GM21723 (cell line): ENCODE results near the gene CD82.
A peak's percentile ranks its signal among the peaks of the same experiment; 100 is the strongest.
"Not testable (repeated sequence)": the region's sequence is repeated elsewhere in the genome, so short reads cannot be mapped to it uniquely, and the experiment has no call there.

Experiments used
- ATAC-seq: cut with Tn5 transposase; IDR thresholded peaks from one replicate; pipeline ENCODE4 v1.9.1; 2021; ENCODE audit warnings: mild to moderate bottlenecking, moderate library complexity; ENCODE audit not compliant: unreplicated experiment

The CD82 gene

DNA sequence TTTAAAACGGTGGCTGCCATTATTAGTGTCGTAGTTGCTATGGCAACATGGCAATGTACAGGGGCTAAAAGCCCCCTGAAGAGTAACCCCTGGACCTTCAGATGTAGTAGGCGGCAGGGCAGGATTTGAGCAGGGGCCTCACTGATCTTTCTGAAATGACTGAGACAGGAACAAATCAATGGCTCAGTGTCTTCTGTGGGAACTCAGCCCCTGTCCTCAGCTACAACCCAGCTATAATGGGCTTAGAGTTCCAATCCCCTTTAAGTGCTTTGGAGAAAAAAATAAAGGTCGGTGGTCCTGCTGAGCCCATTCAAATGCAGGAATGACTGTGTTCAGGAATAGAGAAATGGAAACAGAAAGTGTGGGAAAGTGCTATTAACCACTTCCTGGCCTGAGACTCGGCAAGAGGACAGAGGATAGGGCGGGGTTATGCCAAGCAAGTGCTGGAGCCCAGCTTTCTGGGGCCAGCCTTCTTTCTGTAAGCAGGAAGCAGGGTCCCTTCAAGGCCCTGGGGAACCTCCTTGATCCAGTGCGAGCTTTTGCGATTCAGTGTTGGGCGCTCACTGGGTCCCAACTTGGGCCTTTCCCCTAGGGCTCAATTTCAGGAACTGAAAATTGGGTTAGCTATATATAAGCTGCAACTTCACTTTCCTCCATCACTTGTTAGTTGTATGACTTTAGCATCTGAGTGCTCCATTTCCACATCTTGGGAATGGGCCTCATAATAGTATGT is 6.1 kb upstream of the CD82 start:
- peak; percentile 73 for ATAC-seq

GRCh38 chr11:44559940-44560300 is 5.5 kb upstream of the CD82 start:
- ATAC-seq, result not testable (repeated sequence)

- ATAC-seq, result no peak
Measured at GRCh38 chr11:44561275-44561805, 4.1 kb upstream of the CD82 start.

- ATAC-seq, result no peak
Measured at GRCh38 chr11:44561964-44562734, 3.3 kb upstream of the CD82 start.

- no peak for ATAC-seq
Measured at GRCh38 chr11:44562845-44563460, 2.5 kb upstream of the CD82 start.

GRCh38 chr11:44563711-44564110 is 1.8 kb upstream of the CD82 start:
- ATAC-seq, result no peak

DNA sequence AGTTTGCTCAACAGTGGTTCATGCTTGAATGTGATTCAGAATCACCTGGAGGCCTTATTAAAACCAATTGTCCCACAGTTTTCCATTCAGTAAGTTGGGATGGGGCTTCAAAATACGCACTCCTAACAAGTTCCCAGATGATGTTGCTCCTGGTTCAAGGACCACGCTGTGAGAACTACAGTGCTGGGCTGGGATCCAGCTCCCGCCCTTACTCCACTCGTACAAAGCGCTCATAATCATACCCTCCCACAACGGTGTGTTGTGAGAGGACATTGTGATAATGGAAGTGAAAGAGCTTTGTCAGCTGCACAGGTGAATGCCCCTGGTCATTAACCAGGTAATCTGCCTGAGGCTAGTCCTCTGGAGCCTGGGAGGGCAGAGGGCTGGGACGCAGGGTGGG is 1.3 kb upstream of the CD82 start:
- no peak for ATAC-seq

GRCh38 chr11:44564670-44565210 is 723 bp upstream of the CD82 start:
- no peak for ATAC-seq

GRCh38 chr11:44565953-44566949 is 788 bp downstream of the CD82 start:
- no peak for ATAC-seq

DNA sequence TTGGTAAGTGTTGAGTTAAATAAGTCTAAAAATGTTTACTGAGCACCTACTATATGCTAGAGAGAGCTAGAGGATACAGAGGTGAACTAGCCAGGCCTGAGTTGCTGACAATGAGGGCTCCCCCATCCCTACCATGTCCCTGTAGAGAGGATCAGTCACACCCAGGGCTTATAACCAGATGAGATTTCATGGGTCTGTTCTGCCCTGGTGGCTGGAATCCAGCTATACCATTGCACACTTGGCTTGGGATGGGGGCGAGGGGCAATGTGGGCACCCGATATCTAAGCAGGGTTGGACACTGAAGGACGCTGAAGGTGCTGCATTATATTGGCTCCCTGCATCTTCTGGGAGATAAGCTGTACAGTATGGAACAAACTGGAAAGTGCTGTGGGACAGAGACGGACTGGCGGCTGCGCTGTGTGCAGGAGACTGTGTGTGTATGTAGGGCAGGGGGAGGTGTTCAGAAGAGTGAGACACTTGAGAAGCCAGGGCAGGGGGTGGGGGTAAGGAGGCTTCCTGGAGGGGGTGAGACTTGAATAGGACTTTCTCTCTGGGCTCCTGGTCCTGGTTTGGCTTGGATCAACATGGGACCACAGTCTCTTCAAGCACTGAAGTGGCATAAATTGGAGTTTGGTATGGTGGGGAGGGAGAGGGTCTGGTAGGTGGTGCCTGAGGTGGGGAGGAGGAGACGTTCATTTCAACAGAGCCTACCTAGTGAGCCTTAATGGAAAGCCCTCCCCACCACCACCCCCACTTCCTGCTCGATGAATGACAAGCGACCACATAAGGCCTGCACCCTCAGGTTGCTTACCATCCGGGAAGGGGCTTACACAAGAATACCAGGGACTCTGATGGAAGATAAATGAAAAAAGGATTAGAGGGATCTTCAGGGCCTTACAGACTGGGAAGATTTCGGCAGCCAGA is 1.8 kb downstream of the CD82 start:
- ATAC-seq, result no peak

GRCh38 chr11:44567876-44568256 is 2.4 kb downstream of the CD82 start:
- ATAC-seq, result no peak

DNA sequence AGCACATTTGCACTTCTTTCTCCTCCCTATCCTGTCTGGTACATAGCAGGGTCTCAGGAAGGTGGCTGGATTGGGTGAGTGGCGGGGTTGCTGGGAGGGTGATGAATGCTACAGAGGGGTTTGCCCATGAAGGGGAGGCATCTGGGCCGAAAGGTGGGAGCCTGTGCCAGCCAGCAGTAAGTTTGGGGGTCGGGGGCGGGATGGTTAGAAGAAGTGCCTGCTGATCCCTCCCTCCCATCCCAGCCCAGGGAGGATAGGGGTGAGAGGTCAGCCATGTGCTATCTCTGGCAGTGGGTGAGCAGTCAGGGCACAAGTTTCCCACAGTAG is 2.8 kb downstream of the CD82 start:
- no peak for ATAC-seq

GRCh38 chr11:44568658-44569473 is 3.4 kb downstream of the CD82 start:
- ATAC-seq, result peak; percentile 48

GRCh38 chr11:44570411-44571155 is 5.1 kb downstream of the CD82 start:
- no peak for ATAC-seq

GRCh38 chr11:44571871-44572270 is 6.4 kb downstream of the CD82 start:
- no peak for ATAC-seq

- ATAC-seq, result no peak
Measured at GRCh38 chr11:44572436-44572835, 7.0 kb downstream of the CD82 start.

DNA sequence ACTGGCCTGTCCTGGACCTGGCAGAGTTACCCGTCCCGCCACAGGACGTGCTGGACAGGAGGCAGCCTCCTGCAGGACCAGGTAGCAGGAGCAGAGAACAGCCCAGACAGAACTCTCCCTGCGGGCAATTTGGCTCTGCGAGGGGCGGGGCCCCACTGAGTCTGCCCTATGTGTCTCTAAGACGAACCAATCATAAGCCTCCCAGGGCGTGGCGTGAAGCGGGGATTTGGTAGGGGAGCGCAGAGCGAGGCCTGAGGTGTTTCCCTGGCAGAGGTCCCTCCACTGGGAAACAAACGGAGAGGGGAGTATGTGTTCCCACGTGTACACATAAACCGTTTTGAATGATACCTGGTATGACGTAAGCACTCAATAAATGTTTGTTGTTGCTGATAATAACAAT is 7.4 kb downstream of the CD82 start:
- ATAC-seq, result no peak

GRCh38 chr11:44573333-44573732 is 7.9 kb downstream of the CD82 start:
- ATAC-seq, result no peak
